Measurements from ENCODE around the gene GRIN2A. TPM values are rescaled to one million over a fixed set of nuclear protein-coding genes. Genes with fewer than 3 reads are reported as not detected.

Gene GRIN2A
- total and polyA plus RNA-seq, 2 of the 8 experiments (the other 6 are each of a cell fraction or from before 2014, with no cell fraction given): 0.18 to 1.8 TPM

DNA sequence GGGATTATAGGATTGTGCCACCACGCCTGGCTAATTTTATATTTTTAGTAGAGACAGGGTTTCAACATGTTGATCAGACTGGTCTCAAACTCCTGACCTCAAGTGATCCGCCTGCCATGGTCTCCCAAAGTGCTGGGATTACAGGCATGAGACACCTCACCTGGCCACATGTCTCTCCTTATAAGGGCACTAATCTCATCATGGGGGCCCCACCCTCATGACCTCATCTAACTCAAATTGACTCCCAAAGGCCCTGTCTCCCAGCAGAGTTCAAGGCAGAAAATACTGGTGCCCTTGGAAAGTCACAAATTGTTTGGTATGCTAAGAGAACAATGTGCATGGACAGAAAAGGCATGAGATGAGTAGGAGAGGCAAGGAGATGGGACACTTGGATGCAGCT lies 49.3 kb upstream of the GRIN2A start (continued):
- no peak for TF ChIP-seq PHF8 (conservative IDR thresholded peaks at IDR 0.05; ENCODE audit: low read depth, low read length)
- no peak for TF ChIP-seq CHD1 (IDR thresholded peaks at IDR 0.05; ENCODE audit: low read depth, low read length)
- no peak for TF ChIP-seq SAP30 (IDR thresholded peaks at IDR 0.05; ENCODE audit: insufficient read depth, insufficient replicate concordance, low read length)
